Measurements from ENCODE around the gene NSD1. TPM values are rescaled to one million over a fixed set of nuclear protein-coding genes. Genes with fewer than 3 reads are reported as not detected.

NSD1 gene
- total RNA-seq, 1 donor from 2014 or later: 32.4 TPM

DNA sequence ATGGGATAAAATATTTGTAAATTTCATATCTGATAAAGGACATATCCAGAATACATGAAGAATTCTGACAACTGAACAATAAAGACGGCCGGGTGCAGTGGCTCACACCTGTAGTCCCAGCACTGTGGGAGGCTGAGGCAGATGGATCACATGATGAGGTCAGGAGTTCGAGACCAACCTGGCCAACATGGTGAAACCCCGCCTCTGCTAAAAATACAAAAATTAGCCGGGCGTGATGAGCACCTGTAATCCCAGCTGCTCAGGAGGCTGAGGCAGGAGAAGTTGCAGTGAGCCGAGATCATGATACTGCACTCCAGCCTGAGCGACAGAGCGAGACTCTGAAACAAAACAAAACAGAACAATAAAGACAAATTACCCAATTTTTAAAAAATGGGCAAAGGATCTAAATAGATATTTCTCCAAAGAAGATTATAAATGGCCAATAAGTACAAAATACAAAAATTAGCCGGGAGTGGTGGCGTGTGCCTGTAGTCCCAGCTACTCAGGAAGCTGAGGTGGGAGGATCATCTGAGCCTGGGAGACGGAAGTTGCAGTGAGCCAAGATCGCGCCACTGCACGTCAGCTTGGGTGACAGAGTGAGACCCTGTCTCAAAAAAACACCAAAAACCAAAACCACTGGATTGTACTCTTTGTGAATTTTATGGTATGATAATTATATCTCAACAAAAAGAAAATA is 9.6 kb upstream of the NSD1 start:
- Histone ChIP-seq H3K4me3 (ENCODE audit: low read depth, low read length) (no peak overlapping the region), H3K27me3 (ENCODE audit: control insufficient read depth, insufficient read depth, low read length) (no peaks in the 10 kb centered on the region), H3K36me3 (ENCODE audit: control insufficient read depth, insufficient read depth, low read length) (no peaks in the 10 kb centered on the region)
- DNase-seq (ENCODE audit: low read depth): no peak
- FAIRE-seq: no peak
- TF ChIP-seq, protein P1, sequence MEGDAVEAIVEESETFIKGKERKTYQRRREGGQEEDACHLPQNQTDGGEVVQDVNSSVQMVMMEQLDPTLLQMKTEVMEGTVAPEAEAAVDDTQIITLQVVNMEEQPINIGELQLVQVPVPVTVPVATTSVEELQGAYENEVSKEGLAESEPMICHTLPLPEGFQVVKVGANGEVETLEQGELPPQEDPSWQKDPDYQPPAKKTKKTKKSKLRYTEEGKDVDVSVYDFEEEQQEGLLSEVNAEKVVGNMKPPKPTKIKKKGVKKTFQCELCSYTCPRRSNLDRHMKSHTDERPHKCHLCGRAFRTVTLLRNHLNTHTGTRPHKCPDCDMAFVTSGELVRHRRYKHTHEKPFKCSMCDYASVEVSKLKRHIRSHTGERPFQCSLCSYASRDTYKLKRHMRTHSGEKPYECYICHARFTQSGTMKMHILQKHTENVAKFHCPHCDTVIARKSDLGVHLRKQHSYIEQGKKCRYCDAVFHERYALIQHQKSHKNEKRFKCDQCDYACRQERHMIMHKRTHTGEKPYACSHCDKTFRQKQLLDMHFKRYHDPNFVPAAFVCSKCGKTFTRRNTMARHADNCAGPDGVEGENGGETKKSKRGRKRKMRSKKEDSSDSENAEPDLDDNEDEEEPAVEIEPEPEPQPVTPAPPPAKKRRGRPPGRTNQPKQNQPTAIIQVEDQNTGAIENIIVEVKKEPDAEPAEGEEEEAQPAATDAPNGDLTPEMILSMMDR (IDR thresholded peaks at IDR 0.05; ENCODE audit: insufficient read depth, low read length, severe bottlenecking): no peak

DNA sequence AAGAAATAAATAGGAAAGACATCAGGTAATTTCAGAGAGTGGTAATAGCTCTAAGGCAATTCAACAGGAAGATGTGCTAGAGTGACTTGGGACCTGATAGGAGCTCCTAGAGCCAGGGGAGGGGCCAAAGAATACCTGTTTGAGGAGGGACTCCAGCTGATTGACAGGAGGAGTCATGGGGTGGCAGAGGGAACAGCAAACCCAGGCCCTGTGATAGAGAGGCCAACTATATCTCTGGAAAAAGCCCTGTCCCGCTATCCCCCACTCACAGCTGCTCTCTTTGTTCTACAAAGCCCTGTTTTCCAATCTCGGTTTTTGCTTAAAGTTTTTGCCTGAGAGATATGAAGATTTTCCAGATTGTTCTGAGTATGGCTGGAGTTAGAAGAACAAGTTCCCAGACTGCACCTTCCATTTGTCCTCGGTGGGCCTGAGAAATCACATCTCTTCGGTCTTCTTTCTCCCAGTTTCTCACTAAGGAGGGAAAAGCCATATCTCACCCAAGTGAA is 9.0 kb upstream of the NSD1 start:
- Histone ChIP-seq H3K27me3 (ENCODE audit: control insufficient read depth, insufficient read depth, low read length) (no peaks in the 10 kb centered on the region), H3K36me3 (ENCODE audit: control insufficient read depth, insufficient read depth, low read length) (no peaks in the 10 kb centered on the region), H3K4me3 (ENCODE audit: low read depth, low read length) (no peak overlapping the region)
- FAIRE-seq: no peak
- DNase-seq (ENCODE audit: low read depth): peak; percentile 41
- TF ChIP-seq, protein P1 (IDR thresholded peaks at IDR 0.05; ENCODE audit: insufficient read depth, low read length, severe bottlenecking): no peak

DNA sequence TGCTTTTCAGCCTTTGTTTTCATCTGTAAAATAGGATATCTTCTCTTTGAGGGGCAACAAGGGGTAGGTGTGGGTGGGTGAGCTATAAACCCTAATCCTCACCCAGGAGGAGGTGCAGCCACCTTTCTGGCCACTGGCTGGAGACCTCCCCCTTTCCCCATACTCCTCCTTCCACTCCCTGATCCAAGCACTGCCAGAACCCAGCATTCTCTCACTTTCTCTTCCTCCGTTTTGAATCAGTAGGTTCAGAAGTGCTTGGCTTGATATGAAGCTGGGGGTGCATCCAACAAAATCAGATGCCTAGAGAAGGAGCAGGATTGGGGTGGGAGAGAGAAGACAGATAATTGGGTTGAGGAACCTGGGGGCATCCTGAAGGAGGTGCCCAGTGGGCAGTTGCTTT is 6.8 kb upstream of the NSD1 start:
- TF ChIP-seq, protein P1 (IDR thresholded peaks at IDR 0.05; ENCODE audit: insufficient read depth, low read length, severe bottlenecking): no peak
- FAIRE-seq: no peak
- DNase-seq (ENCODE audit: low read depth): no peak
- no peaks in the 10 kb centered on the region for H3K27me3 ChIP-seq (ENCODE audit: control insufficient read depth, insufficient read depth, low read length)
- H3K36me3 ChIP-seq (ENCODE audit: control insufficient read depth, insufficient read depth, low read length): no peaks in the 10 kb centered on the region
- H3K4me3 ChIP-seq (ENCODE audit: low read depth, low read length): no peak overlapping the region

DNA sequence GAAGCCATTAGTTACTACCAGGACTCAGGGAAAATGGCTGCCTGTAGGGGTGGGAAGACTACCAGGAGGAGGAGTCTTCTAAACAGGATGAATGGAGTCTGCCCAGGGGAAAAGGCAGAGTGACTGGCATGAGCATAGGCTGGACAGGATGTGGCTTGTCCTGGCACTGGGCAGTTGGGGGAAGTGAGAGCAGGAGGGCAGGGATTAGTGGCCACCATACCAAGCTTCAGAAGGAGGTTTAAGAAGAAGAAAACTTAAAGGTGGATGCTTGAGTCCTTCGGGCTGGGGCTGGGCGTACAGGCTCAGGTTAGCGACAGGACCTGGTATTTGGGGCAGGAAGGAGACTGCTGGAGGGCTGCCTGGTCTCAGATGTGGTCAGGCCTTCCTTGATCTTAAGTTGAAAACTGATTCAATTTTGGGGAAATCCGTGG is 5.0 kb upstream of the NSD1 start:
- no peak for FAIRE-seq
- H3K4me3 ChIP-seq (ENCODE audit: low read depth, low read length): no peak overlapping the region

DNA sequence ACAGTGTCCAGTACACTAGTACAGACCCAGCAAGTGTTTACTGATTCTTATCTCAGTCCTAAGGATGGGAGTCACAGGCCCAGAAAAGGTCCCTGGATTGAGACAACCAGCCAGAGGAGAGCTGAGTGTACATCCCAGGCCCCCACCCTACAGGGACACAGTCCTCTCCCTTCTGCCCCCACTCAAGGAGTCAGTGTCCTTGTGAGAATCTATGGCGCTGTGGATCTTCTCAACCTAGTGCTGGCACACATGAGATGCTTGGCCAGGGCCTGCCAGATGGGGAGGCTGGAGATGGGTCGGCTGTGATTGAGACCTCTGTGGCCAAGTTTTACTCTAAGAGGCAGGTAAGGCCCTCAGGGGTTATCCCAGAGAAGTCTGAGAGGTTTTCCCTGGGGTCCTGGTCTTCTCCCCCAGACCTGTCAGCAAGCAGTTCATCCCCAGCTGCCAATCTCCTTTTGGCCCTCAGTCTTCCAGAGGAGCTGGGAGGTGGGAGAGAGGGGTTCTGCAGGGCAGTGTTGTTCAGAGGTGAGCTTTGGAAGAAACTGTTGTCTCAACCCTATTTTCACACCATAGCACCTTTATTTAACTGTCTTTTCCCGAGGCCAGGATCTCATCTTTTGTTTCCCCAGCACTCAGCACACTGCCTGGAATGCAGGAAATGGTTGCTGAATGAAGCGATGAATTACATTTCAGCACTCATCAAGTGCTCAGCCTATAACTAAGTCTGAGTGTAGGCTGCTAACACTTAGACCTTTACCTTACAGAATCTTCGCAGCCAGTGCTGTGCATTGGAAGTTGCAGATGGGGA is 3.2 kb upstream of the NSD1 start:
- Histone ChIP-seq H3K36me3 (ENCODE audit: control insufficient read depth, insufficient read depth, low read length) (peaks cover 1% of the 10 kb centered on the region), H3K27me3 (ENCODE audit: control insufficient read depth, insufficient read depth, low read length) (no peaks in the 10 kb centered on the region), H3K4me3 (ENCODE audit: low read depth, low read length) (no peak overlapping the region)
- TF ChIP-seq, protein P1 (IDR thresholded peaks at IDR 0.05; ENCODE audit: insufficient read depth, low read length, severe bottlenecking): no peak
- DNase-seq (ENCODE audit: low read depth) (peak; percentile 57), FAIRE-seq (no peak)

More for the DNA sequence above, 5.0 kb upstream of the NSD1 start:
- Histone ChIP-seq H3K36me3 (ENCODE audit: control insufficient read depth, insufficient read depth, low read length) (no peaks in the 10 kb centered on the region), H3K27me3 (ENCODE audit: control insufficient read depth, insufficient read depth, low read length) (no peaks in the 10 kb centered on the region)
- TF ChIP-seq, protein P1 (IDR thresholded peaks at IDR 0.05; ENCODE audit: insufficient read depth, low read length, severe bottlenecking): no peak
- DNase-seq (ENCODE audit: low read depth): peak; percentile 29
